ENCODE data around the gene MCHR1.
"Not testable (repeated sequence)": the region's sequence is repeated elsewhere in the genome, so short reads cannot be mapped to it uniquely, and the experiment has no call there.

The MCHR1 gene

GRCh38 chr22:40714499-40715337 is 35.4 kb downstream of the MCHR1 start:
- H3K4me3 ChIP-seq (ENCODE audit: low read depth, low read length), result no peak overlapping the region
- ChIA-PET POLR2A (interaction anchor here (0.7 kb wide), 1 partner anchor 73 kb away, joined by 3 read pairs; no protein-coding TSS in a partner anchor), CTCF (interaction anchor here (0.6 to 1.8 kb wide), 4 partner anchors 12 to 68 kb away, joined by 3 to 7 read pairs (median 5); no protein-coding TSS in a partner anchor)
- TF ChIP-seq, protein P1, sequence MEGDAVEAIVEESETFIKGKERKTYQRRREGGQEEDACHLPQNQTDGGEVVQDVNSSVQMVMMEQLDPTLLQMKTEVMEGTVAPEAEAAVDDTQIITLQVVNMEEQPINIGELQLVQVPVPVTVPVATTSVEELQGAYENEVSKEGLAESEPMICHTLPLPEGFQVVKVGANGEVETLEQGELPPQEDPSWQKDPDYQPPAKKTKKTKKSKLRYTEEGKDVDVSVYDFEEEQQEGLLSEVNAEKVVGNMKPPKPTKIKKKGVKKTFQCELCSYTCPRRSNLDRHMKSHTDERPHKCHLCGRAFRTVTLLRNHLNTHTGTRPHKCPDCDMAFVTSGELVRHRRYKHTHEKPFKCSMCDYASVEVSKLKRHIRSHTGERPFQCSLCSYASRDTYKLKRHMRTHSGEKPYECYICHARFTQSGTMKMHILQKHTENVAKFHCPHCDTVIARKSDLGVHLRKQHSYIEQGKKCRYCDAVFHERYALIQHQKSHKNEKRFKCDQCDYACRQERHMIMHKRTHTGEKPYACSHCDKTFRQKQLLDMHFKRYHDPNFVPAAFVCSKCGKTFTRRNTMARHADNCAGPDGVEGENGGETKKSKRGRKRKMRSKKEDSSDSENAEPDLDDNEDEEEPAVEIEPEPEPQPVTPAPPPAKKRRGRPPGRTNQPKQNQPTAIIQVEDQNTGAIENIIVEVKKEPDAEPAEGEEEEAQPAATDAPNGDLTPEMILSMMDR (IDR thresholded peaks at IDR 0.05; ENCODE audit: insufficient read depth, low read length, missing control alignments), result no peak
- DNase-seq (ENCODE audit: low read depth, low spot score), result no peak

GRCh38 chr22:40716116-40716515 is 36.8 kb downstream of the MCHR1 start:
- no peak overlapping the region for H3K4me3 ChIP-seq (ENCODE audit: low read depth, low read length)
- ChIA-PET CTCF (interaction anchor here (0.6 to 0.9 kb wide), 2 partner anchors 36 to 99 kb away, joined by 3 read pairs; no protein-coding TSS in a partner anchor), POLR2A (no interaction called here)
- DNase-seq (ENCODE audit: low read depth, low spot score), result no peak
- TF ChIP-seq, protein P1 (IDR thresholded peaks at IDR 0.05; ENCODE audit: insufficient read depth, low read length, missing control alignments), result no peak

DNA sequence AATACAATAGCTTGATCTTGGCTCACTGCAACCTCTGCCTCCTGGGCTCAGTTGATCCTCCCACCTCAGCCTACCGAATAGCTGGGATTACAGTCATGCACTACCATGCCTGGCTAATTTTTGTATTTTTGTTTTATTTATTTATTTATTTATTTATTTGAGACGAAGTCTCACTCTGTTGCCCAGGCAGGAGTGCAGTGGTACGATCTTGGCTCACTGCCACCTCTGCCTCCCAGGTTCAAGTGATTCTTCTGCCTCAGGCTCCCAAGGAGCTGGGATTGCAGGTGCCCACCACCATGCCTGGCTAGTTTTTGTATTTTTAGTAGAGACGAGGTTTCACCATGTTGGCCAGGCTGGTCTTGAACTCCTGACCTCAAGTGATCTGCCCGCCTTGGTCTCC is 38.4 kb downstream of the MCHR1 start:
- H3K4me3 ChIP-seq (ENCODE audit: low read depth, low read length); DNase-seq (ENCODE audit: low read depth, low spot score); POLR2A ChIA-PET: not testable (repeated sequence)
- CTCF ChIA-PET, result interaction anchor here (1.4 kb wide), 1 partner anchor 43 kb away, joined by 5 read pairs; no protein-coding TSS in a partner anchor

- POLR2A ChIA-PET, result no interaction called here
- no peak overlapping the region for H3K4me3 ChIP-seq (ENCODE audit: low read depth, low read length)
- TF ChIP-seq, protein P1 (IDR thresholded peaks at IDR 0.05; ENCODE audit: insufficient read depth, low read length, missing control alignments), result no peak
- DNase-seq (ENCODE audit: low read depth, low spot score), result no peak
- CTCF ChIA-PET, result interaction anchor here (1.4 kb wide), 1 partner anchor 42 kb away, joined by 5 read pairs; no protein-coding TSS in a partner anchor
Measured at GRCh38 chr22:40718250-40719204, 39.2 kb downstream of the MCHR1 start.

GRCh38 chr22:40719599-40719998 is 40.3 kb downstream of the MCHR1 start:
- TF ChIP-seq, protein P1 (IDR thresholded peaks at IDR 0.05; ENCODE audit: insufficient read depth, low read length, missing control alignments), result no peak
- CTCF ChIA-PET, result no interaction called here
- POLR2A ChIA-PET, result interaction anchor here (0.6 kb wide), 1 partner anchor 1598 kb away, joined by 3 read pairs; no protein-coding TSS in a partner anchor
- DNase-seq (ENCODE audit: low read depth, low spot score), result no peak
- H3K4me3 ChIP-seq (ENCODE audit: low read depth, low read length), result no peak overlapping the region

DNA sequence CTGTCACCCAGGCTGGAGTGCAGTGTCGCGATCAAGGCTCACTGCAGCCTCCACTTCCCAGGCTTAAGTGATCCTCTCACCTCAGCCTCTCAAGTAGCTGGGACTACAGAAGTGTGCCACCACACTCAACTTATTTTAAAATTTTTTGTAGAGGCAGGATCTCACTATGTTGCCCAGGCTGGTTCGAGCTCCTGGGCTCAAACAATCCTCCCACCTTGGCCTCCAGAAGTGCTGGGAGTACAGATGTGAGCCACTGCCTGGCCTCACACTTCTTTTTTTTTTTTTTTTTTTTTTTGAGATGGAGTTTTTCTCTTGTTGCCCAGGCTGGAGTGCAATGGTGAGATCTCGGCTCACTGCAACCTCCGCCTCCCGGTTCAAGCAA is 40.9 kb downstream of the MCHR1 start:
- not testable (repeated sequence) for DNase-seq (ENCODE audit: low read depth, low spot score); H3K4me3 ChIP-seq (ENCODE audit: low read depth, low read length)
- POLR2A ChIA-PET, result interaction anchor here (0.6 kb wide), 1 partner anchor 1598 kb away, joined by 3 read pairs; no protein-coding TSS in a partner anchor
- CTCF ChIA-PET, result interaction anchor here (1.2 kb wide), 1 partner anchor 40 kb away, joined by 4 read pairs; no protein-coding TSS in a partner anchor
